ENCODE results near the gene KCNG2. TPM values are rescaled to one million over a fixed set of nuclear protein-coding genes. Genes with fewer than 3 reads are reported as not detected.

Gene KCNG2
- total and polyA plus RNA-seq, 2 of the 13 experiments (the other 11 are each of a cell fraction or from before 2014, with no cell fraction given), result not detected

- TF ChIP-seq POLR2AphosphoS2 (IDR thresholded peaks at IDR 0.05; ENCODE audit: low read depth, low read length), result no peak
Measured at GRCh38 chr18:79852561-79853302, 55.0 kb downstream of the KCNG2 start (continued).

- CTCF ChIA-PET (ENCODE audit: low intra/inter-chr PET ratio, low total read pairs), result no interaction called here
- no TSS peak for BruUV-seq (replicated peaks)
- Histone ChIP-seq H3K4me3 (replicated peaks in 1 of 3; ENCODE audit: insufficient read depth in 1 of 3, low read depth in 2 of 3, low read length in 3 of 3) (peak overlapping the region in 2 of 3 experiments; percentile 27 to 44; a peak in 3 of 6 replicates), H3K9me3 (ENCODE audit: low read length) (no peaks in the 10 kb centered on the region), H3K79me2 (ENCODE audit: insufficient read depth, low read length) (no peaks in the 10 kb centered on the region), H3K4me1 (ENCODE audit: insufficient read depth, low read length) (peaks cover 26% of the 10 kb centered on the region), H3K4me2 (ENCODE audit: low read depth, low read length) (peak overlapping the region; percentile 59), H3K27ac (ENCODE audit: extremely low read length, insufficient read depth, low read length) (no peak overlapping the region), H4K20me1 (ENCODE audit: insufficient read depth, low read length) (no peaks in the 10 kb centered on the region), H3K27me3 (ENCODE audit: control insufficient read depth in 1 of 2, insufficient read depth in 2 of 2, low read length in 2 of 2) (peaks cover 2 to 31% of the 10 kb centered on the region in 2 experiments; a peak in 4 of 5 replicates), H2AFZ (ENCODE audit: low read length) (no peak overlapping the region), H3K9ac (ENCODE audit: insufficient read depth, low read depth, low read length) (no peak overlapping the region), H3K36me3 (replicated peaks in 1 of 2; ENCODE audit: control insufficient read depth in 1 of 2, insufficient read depth in 2 of 2, low read length in 2 of 2) (no peaks in the 10 kb centered on the region)
- FAIRE-seq, result no peak
- POLR2A ChIA-PET, result no interaction called here
- DNase-seq (ENCODE audit: low spot score), result no peak
- WGBS (ENCODE audit: low lambda C conversion rate), result 13% methylated on average over 10 of the region's 26 CpGs
- intact Hi-C loops (cut with micrococcal nuclease; ENCODE audit: unreplicated experiment), result no loop called here
- ATAC-seq, result peak; percentile 58
- in situ Hi-C loops (cut with HindIII; ENCODE audit: extremely low pct_ligation_motif_present, low pct_unique_long_range_greater_than_20kb), result no loop called here
- TF ChIP-seq ZNF687 (CRISPR knock-in tag; IDR thresholded peaks at IDR 0.05), result peak; percentile 36
- no peak for TF ChIP-seq ZNF101 (CRISPR knock-in tag; IDR thresholded peaks at IDR 0.05; ENCODE audit: borderline replicate concordance, low read depth)
- no peak for TF ChIP-seq DMTF1 (CRISPR knock-in tag; IDR thresholded peaks at IDR 0.05)
- no peak for TF ChIP-seq ADNP (CRISPR knock-in tag; IDR thresholded peaks at IDR 0.05)
- TF ChIP-seq KDM6A (CRISPR knock-in tag; IDR thresholded peaks at IDR 0.05; ENCODE audit: low read depth), result no peak
- no peak for TF ChIP-seq TGIF2 (CRISPR knock-in tag; IDR thresholded peaks at IDR 0.05)
- TF ChIP-seq TAF15 (IDR thresholded peaks at IDR 0.05; ENCODE audit: low read depth, low read length, poor library complexity, severe bottlenecking), result no peak
- no peak for TF ChIP-seq CEBPG (CRISPR knock-in tag; IDR thresholded peaks at IDR 0.05)
- TF ChIP-seq RXRA (CRISPR knock-in tag; IDR thresholded peaks at IDR 0.05), result no peak
- TF ChIP-seq CENPBD1 (CRISPR knock-in tag; IDR thresholded peaks at IDR 0.05; ENCODE audit: borderline replicate concordance, low read depth), result no peak
- TF ChIP-seq ELK4 (CRISPR knock-in tag; IDR thresholded peaks at IDR 0.05; ENCODE audit: borderline replicate concordance), result no peak
- no peak for TF ChIP-seq ZNF350 (CRISPR knock-in tag; IDR thresholded peaks at IDR 0.05; ENCODE audit: borderline replicate concordance, low read depth)
- no peak for TF ChIP-seq ZNF543 (CRISPR knock-in tag; IDR thresholded peaks at IDR 0.05)
Measured at GRCh38 chr18:79853303-79853992, 55.7 kb downstream of the KCNG2 start.

Measured in HepG2 (cell line).